IPS-NIHi7 (cell line): ENCODE results near the gene NOG.

ENCODE experiments used
- DNase-seq: peaks from one replicate; pipeline ENCODE4 v3.0.0; 2012; ENCODE audit warnings: mixed read lengths; ENCODE audit errors: extremely low spot score

NOG gene

DNA sequence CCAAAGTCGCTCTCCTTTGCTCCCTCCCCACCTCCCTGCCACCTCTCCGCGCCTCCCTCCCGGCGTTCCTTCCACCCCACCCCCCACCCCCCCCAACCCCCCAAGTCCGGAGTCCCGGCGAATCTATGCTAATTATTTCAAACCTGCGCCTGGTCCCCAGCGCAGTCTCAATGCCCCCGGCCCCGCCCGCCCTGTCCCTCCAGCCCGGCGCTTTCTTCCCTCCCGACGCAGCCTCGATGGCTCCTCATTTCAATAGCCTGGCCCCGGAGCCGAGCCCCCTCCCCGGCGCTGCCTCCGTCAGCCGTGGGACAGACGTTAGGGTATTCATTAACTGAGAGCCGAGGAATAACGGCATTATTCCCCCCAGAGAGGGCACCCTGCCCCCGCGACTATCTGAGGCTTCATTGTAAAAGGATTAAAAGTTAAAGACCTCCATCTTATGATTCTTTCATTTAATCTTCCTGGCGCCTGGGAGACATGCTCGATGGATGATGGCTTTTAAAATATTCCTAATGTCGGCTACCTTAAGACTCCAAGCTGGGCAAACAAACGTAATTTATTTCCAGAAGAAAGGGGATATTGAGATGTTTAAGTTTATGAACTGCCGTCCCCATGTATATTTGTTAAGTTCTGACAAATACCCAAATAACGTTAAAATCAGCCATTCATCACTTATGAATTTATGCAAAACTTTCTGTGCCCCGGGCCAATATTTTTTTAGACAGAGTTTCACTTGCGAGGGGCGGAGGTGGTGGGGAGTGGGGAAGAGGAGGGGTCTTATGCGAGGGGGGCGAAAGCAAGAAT, 3.4 kb downstream of the NOG start:
- peak; percentile 41 for DNase-seq

DNA sequence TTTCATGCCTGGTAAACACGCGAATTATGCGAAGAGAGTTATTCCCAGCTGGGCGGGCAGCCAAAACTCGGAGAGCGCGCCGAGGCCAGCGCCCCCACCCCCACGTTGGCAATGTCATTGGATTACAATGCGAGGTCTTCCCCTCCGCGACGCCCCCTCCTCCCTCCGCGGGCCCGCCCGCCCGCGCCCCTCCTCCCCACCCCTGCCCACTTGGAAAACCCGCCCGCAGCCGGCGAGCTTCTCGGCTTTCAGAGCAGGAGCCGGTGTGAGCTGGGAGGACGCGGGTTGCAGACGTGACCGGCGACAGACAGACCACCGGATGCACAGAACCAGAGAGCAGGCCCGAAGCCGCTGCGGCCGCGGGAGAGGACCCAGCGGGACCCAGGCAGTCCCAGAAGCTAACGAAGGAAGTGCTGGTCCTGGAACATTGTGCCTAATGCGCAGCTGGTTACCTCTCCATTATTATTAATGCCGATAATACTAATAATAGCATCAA, 4.0 kb downstream of the NOG start:
- DNase-seq, result peak; percentile 36

GRCh38 chr17:56598466-56598865, 5.0 kb downstream of the NOG start:
- DNase-seq, result no peak

GRCh38 chr17:56599088-56599487, 5.6 kb downstream of the NOG start:
- DNase-seq, result no peak

GRCh38 chr17:56599566-56599965, 6.1 kb downstream of the NOG start:
- DNase-seq, result no peak

GRCh38 chr17:56600256-56600655, 6.8 kb downstream of the NOG start:
- DNase-seq, result no peak

GRCh38 chr17:56601591-56601990, 8.1 kb downstream of the NOG start:
- DNase-seq, result no peak

DNA sequence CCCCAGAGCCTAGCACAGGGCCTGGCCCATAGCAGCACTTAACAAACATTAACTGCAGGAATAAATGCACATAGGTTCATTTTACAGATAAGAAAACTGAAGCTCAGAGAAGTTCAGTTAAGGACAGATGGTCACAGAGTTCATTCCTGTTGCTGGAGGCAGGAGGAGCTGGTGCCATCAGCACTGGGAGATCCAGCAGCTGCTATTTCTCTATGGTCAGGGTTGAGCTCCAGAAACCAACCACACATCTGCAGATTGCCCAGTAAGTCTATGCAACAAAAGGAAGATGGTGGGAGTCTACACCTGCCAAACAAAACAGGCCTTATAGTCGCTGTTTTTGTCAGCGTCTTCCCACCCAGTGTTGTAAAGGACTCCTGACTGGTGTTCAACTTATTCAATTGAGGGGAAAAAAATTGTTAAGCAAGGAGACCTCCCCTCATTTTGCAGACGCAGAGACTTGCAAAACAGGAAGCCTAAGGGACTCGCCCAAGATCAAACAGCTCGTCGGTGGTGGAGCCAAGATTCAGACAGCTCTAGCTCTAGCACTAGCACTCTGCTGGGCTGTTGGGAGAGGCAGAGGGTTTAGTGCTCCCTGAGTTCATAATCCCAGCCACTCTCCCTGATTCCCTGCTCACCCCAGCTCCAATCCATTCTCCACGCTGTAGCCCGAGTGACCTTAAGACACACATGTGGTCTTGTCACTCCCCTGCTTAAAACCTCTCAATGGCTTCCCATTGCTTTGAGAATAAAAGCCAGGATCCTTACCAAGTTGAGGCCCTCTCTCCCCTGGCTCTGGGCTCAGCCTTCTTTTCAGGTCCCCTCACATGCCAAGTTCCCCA, 9.0 kb downstream of the NOG start:
- DNase-seq, result no peak

GRCh38 chr17:56603486-56604238, 10.2 kb downstream of the NOG start:
- no peak for DNase-seq

GRCh38 chr17:56604691-56605290, 11.3 kb downstream of the NOG start:
- no peak for DNase-seq

- no peak for DNase-seq
Measured at GRCh38 chr17:56608944-56609343, 15.4 kb downstream of the NOG start.

- no peak for DNase-seq
Measured at GRCh38 chr17:56610321-56610720, 16.8 kb downstream of the NOG start.

DNA sequence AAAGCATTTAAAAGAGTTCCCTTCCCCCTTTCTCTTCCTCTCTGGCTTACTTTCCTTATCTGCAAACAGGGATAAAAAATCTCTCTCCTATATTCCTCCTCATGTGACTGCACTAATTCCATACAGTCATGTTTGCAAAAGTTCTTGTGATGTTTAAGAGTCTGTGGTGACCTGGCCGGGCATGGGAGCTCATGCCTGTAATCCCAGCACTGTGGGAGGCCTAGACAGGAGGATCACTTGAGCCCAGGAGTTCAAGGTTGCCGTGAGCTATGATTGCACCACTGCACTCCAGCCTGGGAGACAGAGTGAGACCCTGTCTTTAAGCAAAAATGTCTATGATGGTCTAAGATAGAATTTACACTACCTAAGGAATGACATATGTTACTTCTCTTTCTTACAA, 19.6 kb downstream of the NOG start:
- no peak for DNase-seq

DNA sequence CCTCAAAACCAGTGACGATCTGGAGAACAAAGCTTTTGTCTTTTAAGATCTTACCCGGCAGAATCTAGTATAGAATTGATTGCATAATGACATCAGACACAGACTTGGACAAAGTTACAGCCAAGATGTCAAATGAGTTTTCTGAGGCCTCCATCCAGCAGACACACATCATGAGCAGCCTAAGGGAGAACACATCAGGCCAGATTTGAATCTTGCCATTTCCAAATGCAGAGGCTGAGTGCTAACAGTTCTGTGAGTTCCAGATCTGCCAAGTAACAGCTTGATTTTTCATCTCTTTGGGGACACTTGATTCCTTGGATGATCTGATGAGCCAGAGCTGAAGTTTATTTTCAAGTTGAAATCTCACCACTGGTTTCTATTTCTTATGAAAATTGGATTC, 21.0 kb downstream of the NOG start:
- DNase-seq, result no peak

DNA sequence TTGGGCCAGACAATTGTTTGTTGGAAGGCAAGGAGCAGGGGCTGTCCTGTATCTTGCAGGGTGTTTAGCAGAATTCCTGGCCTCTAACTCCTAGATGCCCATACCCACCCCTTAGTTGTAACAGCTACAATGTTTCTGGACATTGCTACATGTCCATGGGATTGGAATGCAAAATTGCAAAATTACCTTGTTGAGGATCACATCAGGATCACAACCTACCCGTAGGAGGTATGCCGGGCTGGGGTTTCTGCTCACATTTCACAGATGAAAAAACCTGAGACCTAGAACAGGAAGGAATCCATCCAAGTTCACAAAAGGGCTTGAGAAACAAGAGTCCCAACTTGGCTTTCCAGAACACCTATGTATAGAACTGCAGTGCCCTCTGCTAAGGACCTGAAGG, 22.7 kb downstream of the NOG start:
- DNase-seq, result no peak

DNA sequence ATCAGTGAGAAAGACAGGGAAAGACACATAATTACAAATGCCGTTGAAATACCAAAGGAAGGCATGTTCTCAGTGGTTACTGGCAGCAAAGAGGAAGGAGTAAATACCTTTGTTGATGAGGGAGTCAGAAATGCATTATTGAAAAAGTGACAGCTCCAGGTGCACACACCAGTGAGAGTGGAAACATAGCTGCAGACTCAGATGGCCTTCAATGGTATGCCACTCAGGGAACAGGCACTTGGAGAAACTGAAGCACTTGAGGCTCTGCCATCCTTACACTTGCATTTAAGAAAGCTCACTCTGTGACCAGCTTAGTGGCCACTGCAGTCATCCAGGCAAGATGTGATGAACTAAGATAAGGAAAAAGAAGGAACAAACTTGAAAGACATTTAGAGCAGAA, 29.9 kb downstream of the NOG start:
- no peak for DNase-seq

- no peak for DNase-seq
Measured at GRCh38 chr17:56624309-56624708, 30.8 kb downstream of the NOG start.

- no peak for DNase-seq
Measured at GRCh38 chr17:56624912-56625311, 31.4 kb downstream of the NOG start.

- peak; percentile 82 for DNase-seq
Measured at GRCh38 chr17:56629531-56630075, 36.1 kb downstream of the NOG start.

DNA sequence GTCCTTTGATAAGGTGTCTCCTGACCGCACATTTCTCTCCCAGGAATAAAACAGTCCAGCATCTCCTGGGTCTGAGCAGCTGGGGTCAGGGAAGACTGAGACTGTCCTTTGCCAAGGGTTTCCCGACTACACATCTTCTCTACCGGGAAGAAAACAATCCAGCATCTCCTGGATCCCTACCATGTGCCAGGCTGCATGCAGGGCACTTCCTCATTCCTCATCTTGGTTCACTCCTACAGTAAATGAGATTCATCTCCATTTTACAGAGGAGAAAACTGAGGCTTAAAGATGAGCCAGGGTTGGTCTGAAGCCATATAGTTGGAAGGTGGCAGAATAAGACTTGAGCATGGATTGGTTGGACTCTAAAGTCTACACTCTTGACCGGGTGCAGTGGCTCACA, 36.7 kb downstream of the NOG start:
- no peak for DNase-seq

DNA sequence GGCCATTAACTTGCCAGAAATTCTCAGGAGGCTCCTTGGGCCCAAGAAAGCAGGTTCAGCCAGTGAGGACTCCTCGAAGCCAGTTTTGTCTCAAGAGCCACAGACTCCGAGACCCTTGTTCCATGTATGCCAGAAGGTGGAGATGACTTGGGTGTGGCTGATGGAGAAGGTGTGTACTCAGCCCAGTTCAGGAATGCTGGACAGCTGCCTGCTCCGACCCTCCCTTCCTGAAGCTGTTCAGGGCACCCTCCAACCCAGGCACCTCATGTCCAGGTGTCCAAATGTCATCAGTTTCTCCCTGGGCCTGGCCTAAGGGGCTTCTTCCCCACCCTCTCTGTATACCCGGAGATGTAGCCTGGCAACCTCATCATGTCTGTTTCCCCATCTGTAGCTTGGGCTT, 40.2 kb downstream of the NOG start:
- no peak for DNase-seq

- DNase-seq, result no peak
Measured at GRCh38 chr17:56635641-56636040, 42.1 kb downstream of the NOG start.
